C4-2B (cell line): ENCODE measurements around the gene HERC4.

ENCODE experiments used
- ZFX ChIP-seq: fragments of 450-650 bp; IDR thresholded peaks from 2 replicates; pipeline ENCODE4 v1.6.1; 2017
- TF ChIP-seq, protein P1 (sequence below): fragments of 450-650 bp; conservative IDR thresholded peaks from 2 replicates; pipeline ENCODE4 v1.5.1; 2017; ENCODE audit warnings: mild to moderate bottlenecking

DNA sequence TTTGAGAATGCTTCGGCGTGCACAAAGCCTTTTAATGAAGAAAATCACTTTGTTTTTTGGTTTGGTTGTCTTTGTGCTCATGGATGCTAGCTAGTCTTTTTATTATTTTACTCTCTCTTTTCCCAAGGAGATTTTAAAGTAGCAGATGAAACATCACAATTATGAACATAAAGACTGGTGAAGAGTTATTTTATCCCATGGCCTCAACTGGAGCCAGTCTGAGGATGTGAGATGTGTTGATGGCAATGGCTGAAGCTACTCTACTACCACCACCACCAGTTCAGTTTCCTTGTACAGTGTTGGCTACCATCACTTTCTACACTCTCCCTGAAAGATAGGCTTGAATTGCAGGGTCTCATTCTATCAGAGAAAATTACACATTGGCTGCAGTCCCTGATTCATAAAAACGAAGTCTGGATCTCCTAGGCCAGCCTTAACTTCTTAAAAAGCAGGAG, 494 bp upstream of the HERC4 start:
- TF ChIP-seq, protein P1, sequence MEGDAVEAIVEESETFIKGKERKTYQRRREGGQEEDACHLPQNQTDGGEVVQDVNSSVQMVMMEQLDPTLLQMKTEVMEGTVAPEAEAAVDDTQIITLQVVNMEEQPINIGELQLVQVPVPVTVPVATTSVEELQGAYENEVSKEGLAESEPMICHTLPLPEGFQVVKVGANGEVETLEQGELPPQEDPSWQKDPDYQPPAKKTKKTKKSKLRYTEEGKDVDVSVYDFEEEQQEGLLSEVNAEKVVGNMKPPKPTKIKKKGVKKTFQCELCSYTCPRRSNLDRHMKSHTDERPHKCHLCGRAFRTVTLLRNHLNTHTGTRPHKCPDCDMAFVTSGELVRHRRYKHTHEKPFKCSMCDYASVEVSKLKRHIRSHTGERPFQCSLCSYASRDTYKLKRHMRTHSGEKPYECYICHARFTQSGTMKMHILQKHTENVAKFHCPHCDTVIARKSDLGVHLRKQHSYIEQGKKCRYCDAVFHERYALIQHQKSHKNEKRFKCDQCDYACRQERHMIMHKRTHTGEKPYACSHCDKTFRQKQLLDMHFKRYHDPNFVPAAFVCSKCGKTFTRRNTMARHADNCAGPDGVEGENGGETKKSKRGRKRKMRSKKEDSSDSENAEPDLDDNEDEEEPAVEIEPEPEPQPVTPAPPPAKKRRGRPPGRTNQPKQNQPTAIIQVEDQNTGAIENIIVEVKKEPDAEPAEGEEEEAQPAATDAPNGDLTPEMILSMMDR = no peak
- TF ChIP-seq ZFX = no peak
